AG20443 (cell line): Measurements from ENCODE around the gene PTPRN2.

Experiments
- DNase-seq: peaks from one replicate; pipeline ENCODE4 v3.0.0; 2012; ENCODE audit warnings: low spot score, mixed read lengths

Gene PTPRN2

GRCh38 chr7:158111049-158111751 is 476.4 kb downstream of the PTPRN2 start:
- no peak for DNase-seq

GRCh38 chr7:158110661-158111048 is 477.0 kb downstream of the PTPRN2 start:
- DNase-seq = no peak

DNA sequence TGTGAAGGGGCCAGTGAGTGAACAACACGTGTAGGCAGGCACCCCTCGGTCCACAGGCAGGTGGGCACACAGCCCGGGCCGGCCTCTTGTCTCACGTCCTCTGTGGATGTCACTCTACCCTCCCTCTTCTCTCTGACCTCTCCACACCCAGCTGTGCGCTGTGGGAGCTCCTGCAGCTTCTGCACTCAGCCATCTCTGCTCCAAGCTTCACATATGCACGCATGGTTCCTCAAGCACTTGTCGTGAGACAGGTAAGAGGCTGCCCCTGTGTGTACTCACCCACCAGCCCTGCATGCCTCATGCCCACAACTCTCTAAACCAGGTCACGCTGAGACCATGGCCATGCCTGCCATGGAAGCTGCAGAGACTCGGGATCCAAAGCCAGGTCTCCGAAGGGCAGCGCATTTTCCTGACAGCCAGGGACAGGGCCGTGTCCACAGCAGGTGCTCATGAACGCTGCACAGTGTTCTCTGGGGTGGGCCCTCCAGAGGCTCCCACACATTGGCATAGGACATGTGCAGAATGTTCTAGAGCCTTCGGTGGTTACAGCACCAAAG is 477.5 kb downstream of the PTPRN2 start:
- DNase-seq = no peak

DNA sequence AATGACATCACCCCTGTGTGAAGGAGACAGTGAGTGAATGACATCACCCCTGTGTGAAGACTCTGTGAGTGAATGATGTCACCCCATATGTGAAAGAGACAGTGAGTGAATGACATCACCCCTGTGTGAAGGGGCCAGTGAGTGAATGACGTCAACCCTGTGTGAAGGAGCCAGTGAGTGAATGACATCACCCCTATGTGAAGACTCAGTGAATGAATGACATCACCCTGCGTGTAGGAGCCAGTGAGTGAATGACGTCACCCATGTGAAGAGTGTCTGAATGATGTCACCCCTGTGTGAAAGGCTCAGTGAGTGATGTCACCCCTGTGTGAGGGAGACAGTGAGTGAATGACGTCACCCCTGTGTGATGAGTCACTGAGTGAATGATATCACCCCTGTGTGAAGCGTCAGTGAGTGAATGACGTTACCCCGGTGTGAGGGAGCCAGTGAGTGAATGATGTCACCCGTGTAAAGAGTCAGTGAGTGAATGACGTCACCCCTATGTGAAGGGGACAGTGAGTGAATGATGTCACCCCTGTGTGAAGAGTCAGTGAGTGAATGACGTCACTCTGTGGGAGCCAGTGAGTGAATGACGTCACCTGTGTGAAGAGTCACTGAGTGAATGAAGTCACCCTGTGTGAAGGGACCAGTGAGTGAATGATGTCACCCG is 478.1 kb downstream of the PTPRN2 start:
- DNase-seq = no peak

DNA sequence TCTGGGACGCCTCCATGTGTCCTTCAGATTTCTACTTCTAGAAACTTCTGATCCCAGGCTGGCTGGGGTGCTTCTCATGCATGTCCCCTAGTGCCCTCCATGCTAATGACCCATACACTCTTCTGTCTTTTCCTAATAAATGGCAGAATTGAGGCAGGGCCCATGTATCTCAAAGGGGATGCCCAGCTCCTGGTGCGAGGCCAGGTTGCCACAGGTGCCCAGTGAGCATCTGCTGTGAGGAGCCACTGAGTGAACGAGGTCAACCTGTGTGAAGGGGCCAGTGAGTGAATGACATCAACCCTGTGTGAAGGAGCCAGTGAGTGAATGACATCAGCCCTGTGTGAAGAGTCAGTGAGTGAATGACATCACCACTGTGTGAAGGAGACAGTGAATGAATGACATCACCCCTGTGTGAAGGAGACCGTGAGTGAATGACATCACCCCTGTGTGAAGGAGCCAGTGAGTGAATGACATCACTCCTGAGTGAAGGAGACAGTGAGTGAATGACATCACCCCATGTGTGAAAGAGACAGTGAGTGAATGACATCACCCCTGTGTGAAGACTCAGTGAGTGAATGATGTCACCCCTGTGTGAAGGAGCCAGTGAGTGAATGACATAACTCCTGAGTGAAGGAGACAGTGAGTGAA is 478.9 kb downstream of the PTPRN2 start:
- no peak for DNase-seq

DNA sequence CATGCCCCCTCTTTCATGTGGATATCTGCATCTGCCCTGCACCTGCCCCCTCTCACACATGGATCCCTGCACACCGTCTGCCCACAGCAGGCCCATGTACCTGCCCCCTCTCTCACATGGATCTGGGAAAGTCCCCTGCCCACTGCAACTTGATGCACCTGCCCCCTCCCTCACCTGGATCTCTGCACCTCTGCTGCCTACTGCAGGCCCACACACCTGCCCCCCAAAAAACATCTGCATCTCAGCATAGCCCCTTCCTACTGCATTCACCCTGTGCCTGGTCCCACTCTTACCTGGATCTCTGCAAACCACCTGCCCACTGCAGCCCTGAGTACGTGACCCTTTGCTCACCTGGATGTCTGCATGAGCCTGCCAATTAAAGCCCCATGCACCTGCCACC is 479.8 kb downstream of the PTPRN2 start:
- no peak for DNase-seq

DNA sequence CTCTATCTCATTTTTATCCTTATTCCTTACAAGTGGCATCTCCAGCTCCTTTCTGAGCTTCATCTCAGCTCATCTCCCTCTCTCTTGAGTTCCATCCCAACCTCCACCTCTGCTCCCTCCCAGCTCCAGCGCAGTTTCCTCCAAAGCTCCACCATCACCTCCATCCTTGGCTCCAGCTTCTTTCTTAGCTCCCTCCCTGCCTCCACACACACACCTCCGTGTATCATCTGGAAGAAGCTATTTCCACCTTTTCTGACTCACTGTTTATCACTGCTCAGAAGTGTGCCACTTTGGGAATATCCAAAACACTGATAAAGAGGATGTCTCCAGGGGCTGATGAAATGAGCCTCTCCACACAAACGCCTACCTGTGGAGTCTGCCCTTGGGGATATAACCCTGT is 481.4 kb downstream of the PTPRN2 start:
- DNase-seq = no peak

DNA sequence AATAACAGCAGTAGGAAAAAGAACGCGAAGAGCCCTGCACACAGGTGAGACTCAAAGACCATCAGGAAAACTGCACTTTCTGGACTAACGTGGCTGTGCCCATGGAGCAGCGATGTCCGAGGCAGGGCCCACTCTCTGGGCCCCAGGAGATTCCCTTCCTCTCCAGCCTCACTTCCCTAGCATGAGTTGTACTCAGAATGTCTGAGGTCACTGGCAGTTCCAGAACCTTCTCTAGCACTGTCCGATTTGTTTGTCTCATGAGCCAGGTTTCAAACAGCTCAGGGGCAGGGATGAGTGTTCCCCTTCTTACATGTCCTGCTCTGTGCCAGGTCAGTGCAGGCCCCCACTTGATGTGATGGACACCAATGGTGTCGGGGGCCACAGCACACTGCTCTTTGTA is 484.2 kb downstream of the PTPRN2 start:
- no peak for DNase-seq

GRCh38 chr7:158102897-158103296 is 484.7 kb downstream of the PTPRN2 start:
- no peak for DNase-seq

DNA sequence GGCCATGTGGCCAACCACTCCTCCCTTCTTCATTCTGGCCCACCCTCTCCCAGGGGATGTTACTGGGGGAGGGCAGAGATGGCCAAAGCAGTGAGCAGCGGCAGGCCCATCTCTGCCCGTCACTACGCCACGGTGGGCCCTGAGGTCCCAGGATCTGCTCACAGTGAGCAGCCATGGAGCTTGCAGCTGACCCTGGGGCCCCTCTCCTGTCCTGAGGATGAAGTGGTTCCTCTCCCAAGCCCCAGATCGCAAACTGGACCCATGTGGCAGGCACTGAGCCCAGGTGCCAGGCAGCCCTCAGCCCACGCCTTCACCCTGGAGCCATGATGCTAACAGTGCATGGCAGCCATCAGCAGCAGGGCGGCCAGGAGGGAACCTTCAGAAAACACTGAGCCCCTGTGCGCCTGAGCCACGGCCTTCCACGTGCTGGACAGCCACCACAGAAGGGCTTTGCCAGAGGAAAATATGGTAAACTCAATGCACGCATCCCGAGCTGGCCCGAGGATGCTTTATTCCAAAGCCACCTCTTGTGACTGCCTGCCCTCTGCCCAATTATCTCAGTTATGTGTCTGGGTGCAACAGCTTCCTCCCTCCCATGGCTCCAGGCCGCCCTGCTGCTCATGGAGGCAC is 485.7 kb downstream of the PTPRN2 start:
- DNase-seq = no peak

DNA sequence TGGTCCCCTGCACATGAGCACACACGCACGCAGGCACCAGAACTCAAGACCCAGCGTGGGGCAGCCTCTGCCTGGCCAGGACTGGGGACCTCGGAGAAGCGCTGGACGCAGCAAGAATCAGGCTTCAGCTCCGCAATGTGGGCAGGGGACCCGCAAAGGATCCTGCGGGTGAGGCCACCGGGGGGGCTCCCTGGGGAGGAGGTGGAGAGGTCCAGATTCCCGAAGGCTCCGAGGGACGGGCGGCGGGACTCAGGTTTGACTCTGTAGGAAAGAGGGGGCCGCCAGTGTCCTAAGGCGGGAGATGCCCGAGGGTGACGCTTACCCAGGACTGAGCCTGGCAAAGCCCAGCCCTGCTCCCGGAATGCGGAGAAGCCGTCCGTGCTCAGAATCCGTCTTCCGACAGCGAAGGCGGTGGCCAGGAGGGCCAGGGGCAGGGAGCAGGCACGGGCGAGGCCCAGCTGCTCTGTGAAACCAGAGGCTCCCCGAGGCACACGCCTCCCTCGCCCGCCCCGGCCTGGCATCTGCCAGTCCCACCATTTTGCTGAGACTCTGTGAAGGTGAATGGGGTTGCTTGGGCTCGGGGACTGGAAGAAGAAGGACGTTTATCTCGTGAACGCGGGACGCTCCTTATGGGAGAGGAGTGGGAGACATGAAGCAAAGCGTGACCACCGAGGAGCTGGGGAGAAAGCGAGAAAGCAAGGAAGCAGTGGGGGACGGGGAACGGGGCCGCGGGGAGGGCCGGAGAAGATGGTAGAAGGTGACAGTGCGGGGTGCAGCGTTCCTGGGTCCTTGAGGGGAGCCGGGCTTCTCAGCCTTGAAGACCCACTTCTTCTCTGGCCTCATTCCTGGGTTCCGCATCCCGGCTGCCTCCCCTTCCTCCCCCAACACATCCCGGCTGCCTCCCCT is 489.2 kb downstream of the PTPRN2 start:
- DNase-seq = no peak

- no peak for DNase-seq
Observed at GRCh38 chr7:158097453-158098124, 490.0 kb downstream of the PTPRN2 start.

DNA sequence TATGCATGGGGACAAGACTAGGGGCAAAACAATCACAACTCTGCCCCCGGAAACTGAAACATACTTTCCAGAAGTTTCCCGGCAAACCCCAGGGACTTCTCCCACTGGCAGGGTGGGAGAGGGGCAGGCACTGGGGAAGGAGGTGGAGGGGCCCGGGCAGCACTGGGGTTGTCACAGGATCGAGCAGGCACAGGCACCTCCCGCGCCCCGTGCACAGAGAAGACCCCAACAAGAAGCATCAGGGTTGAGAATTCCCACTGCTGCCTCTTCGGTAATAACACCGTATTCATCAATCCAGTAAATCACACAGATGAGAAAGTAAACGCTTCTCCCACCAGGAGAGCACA is 490.5 kb downstream of the PTPRN2 start:
- DNase-seq = no peak

DNA sequence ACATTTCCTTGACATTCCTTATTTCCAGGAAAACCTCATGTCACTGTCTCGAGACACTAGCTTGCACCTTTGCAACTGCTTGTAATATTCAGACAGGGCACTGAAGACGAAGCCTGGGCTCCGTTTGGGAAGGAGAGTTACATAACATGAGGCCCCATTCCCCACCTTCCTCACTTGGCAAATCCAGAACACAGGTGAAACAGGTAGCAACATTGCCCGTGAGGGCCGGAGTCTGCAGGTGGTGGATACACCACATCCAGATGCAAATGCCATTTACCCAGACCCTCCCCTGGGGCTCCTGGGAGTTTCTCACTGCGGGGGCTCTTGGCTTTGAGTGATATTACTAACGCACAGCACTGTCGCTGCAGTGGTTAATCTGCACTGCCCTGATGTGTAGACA is 491.0 kb downstream of the PTPRN2 start:
- DNase-seq = no peak

DNA sequence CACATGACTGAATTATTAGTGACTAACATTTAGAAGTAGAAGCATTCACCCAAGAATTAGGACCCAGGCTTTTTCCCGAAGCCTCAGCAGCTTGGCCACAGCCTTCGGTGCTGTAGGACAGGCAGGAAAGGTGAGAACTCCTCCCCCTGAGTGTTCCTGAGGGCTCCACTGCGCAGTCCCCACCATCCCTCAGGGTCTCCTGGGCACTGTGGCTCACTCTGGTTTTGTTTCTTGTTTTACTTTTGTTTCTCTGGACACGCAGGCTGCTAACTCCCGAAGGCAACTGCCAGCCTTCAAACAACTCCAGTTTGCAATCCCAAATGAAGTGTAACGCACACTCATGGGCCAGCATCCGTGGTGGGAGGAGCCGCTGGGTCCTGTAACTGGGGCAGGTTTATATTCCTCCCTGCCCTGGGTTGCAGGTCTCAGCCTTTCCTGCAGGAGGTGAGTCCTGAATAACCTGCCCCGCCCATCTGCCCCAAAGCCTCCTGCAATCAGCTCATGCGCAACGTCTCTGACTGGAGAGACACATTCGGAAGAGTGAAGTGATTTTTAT is 492.9 kb downstream of the PTPRN2 start:
- no peak for DNase-seq

DNA sequence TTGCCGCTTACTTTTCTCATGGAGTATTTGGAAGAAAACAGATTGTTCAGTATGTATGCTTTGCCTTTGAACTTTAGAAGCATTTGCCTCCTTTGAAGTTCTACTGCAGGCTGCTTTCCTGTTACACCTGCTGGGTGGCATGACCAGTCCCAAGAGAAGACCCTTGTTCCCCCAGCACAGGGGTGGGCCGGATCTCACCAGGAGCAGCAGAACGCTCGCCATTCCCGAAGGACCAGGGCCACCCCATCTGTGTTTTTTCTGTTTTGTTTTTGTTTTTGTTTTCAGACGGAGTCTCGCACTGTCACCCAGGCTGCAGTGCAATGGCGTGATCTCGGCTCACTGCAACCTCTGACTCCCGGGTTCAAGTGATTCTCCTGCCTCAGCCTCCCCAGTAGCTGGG is 493.6 kb downstream of the PTPRN2 start:
- no peak for DNase-seq

- DNase-seq = no peak
Observed at GRCh38 chr7:158093156-158093796, 494.3 kb downstream of the PTPRN2 start.

DNA sequence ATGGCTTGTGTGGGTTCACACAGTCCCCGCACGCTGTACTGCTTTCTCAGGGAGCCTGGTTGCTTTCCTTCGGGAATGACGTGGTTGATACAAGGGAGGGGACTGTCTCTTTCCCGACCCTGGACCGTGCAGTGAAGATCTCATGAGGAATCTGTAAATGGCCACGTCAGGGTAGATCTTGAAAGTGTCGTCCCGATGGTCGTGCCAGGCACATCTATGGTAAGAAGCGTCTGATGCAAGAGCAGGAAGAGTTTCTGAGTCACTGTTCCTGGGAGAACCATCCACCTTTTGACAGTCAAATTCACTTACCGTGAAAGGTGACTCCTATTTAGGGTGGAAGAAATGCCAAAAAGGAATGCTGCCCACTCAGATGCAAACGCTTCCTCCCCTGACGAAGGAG is 500.4 kb downstream of the PTPRN2 start:
- DNase-seq = no peak

- DNase-seq = no peak
Observed at GRCh38 chr7:158085741-158086695, 501.6 kb downstream of the PTPRN2 start.
